HG03139 (cell line): ENCODE data around the gene XIRP2.
"Not testable (repeated sequence)": the region's sequence is repeated elsewhere in the genome, so short reads cannot be mapped to it uniquely, and the experiment has no call there.

ENCODE experiments used
- ATAC-seq: cut with Tn5 transposase; IDR thresholded peaks from one replicate; pipeline ENCODE4 v1.9.1; 2021; ENCODE audit not compliant: unreplicated experiment

Gene XIRP2

GRCh38 chr2:167028503-167028902, 140.2 kb downstream of the XIRP2 start:
- ATAC-seq: no peak

GRCh38 chr2:167034976-167035375, 146.7 kb downstream of the XIRP2 start:
- not testable (repeated sequence) for ATAC-seq

- no peak for ATAC-seq
These were observed 160.5 kb downstream of the XIRP2 start for GRCh38 chr2:167048829-167049228.

- no peak for ATAC-seq
These were observed 161.4 kb downstream of the XIRP2 start for GRCh38 chr2:167049659-167050058.

- no peak for ATAC-seq
These were observed 164.5 kb downstream of the XIRP2 start for GRCh38 chr2:167052825-167053224.

- ATAC-seq: no peak
These were observed 166.6 kb downstream of the XIRP2 start for GRCh38 chr2:167054881-167055280.

- no peak for ATAC-seq
These were observed 169.2 kb downstream of the XIRP2 start for GRCh38 chr2:167057446-167057845.

GRCh38 chr2:167059173-167059572, 170.9 kb downstream of the XIRP2 start:
- ATAC-seq: no peak

GRCh38 chr2:167069855-167070254, 181.6 kb downstream of the XIRP2 start:
- ATAC-seq: no peak

- ATAC-seq: not testable (repeated sequence)
These were observed 187.4 kb downstream of the XIRP2 start for GRCh38 chr2:167075708-167076107.

- not testable (repeated sequence) for ATAC-seq
These were observed 210.7 kb downstream of the XIRP2 start for GRCh38 chr2:167098931-167099330.

- no peak for ATAC-seq
These were observed 212.2 kb downstream of the XIRP2 start for GRCh38 chr2:167100506-167100905.

- ATAC-seq: no peak
These were observed 214.9 kb downstream of the XIRP2 start for GRCh38 chr2:167103028-167103756.

GRCh38 chr2:167103757-167104133, 215.5 kb downstream of the XIRP2 start:
- ATAC-seq: no peak

- ATAC-seq: no peak
These were observed 216.4 kb downstream of the XIRP2 start for GRCh38 chr2:167104691-167105090.

- not testable (repeated sequence) for ATAC-seq
These were observed 221.4 kb downstream of the XIRP2 start for GRCh38 chr2:167109682-167110081.

GRCh38 chr2:167110345-167110744, 222.1 kb downstream of the XIRP2 start:
- ATAC-seq: no peak

GRCh38 chr2:167114018-167114417, 225.7 kb downstream of the XIRP2 start:
- ATAC-seq: no peak

GRCh38 chr2:167115541-167115940, 227.3 kb downstream of the XIRP2 start:
- ATAC-seq: no peak

GRCh38 chr2:167122389-167122788, 234.1 kb downstream of the XIRP2 start:
- no peak for ATAC-seq

- no peak for ATAC-seq
These were observed 237.9 kb downstream of the XIRP2 start for GRCh38 chr2:167126165-167126564.

- ATAC-seq: no peak
These were observed 238.9 kb downstream of the XIRP2 start for GRCh38 chr2:167127135-167127534.

- ATAC-seq: no peak
These were observed 239.8 kb downstream of the XIRP2 start for GRCh38 chr2:167128130-167128529.
